HG03354 (cell line): ENCODE results near the gene DHDDS.
A peak's percentile ranks its signal among the peaks of the same experiment; 100 is the strongest.
"Not testable (repeated sequence)": the region's sequence is repeated elsewhere in the genome, so short reads cannot be mapped to it uniquely, and the experiment has no call there.

Source experiments
- ATAC-seq: cut with Tn5 transposase; IDR thresholded peaks from one replicate; pipeline ENCODE4 v1.9.1; 2021; ENCODE audit warnings: mild to moderate bottlenecking; ENCODE audit not compliant: unreplicated experiment, poor library complexity, severe bottlenecking

The DHDDS gene

GRCh38 chr1:26431979-26432695 lies at the start of gene DHDDS:
Gene DHDDS (plus strand): TSS chr1:26432321. CDS start chr1:26432946, 625 bp downstream.
- peak; percentile 94 for ATAC-seq

- ATAC-seq = no peak
Measured at GRCh38 chr1:26384076-26384475, 48.0 kb upstream of the DHDDS start.

GRCh38 chr1:26385063-26385462 lies 47.1 kb upstream of the DHDDS start:
- not testable (repeated sequence) for ATAC-seq

GRCh38 chr1:26387447-26387846 lies 44.7 kb upstream of the DHDDS start:
- ATAC-seq = no peak

- ATAC-seq = no peak
Measured at GRCh38 chr1:26388791-26389445, 43.2 kb upstream of the DHDDS start.

GRCh38 chr1:26389604-26390247 lies 42.4 kb upstream of the DHDDS start:
- no peak for ATAC-seq

GRCh38 chr1:26391450-26391849 lies 40.7 kb upstream of the DHDDS start:
- ATAC-seq = no peak

- ATAC-seq = no peak
Measured at GRCh38 chr1:26395754-26396153, 36.4 kb upstream of the DHDDS start.

- no peak for ATAC-seq
Measured at GRCh38 chr1:26399034-26399433, 33.1 kb upstream of the DHDDS start.

- no peak for ATAC-seq
Measured at GRCh38 chr1:26401891-26402290, 30.2 kb upstream of the DHDDS start.

GRCh38 chr1:26403656-26404055 lies 28.5 kb upstream of the DHDDS start:
- no peak for ATAC-seq

- ATAC-seq = no peak
Measured at GRCh38 chr1:26404641-26405040, 27.5 kb upstream of the DHDDS start.

- no peak for ATAC-seq
Measured at GRCh38 chr1:26405281-26405915, 26.7 kb upstream of the DHDDS start.

- ATAC-seq = no peak
Measured at GRCh38 chr1:26408604-26409003, 23.5 kb upstream of the DHDDS start.

GRCh38 chr1:26409191-26409807 lies 22.8 kb upstream of the DHDDS start:
- no peak for ATAC-seq

GRCh38 chr1:26410706-26411623 lies 21.2 kb upstream of the DHDDS start, which contains the start of gene LIN28A:
Gene LIN28A (plus strand): TSS chr1:26410817. CDS start chr1:26410892, 75 bp downstream.
- no peak for ATAC-seq

GRCh38 chr1:26411624-26412074 lies 20.5 kb upstream of the DHDDS start:
- ATAC-seq = no peak

- ATAC-seq = no peak
Measured at GRCh38 chr1:26412180-26412840, 19.8 kb upstream of the DHDDS start.
